Effector memory CD8-positive, alpha-beta T cell (primary cell): ENCODE measurements around the gene ZDHHC7.
A peak's percentile ranks its signal among the peaks of the same experiment; 100 is the strongest.

Source experiments
- ATAC-seq: fragments of 150-1000 bp; cut with Tn5 transposase; replicated peaks from 2 replicates; pipeline ENCODE4 v1.10.0; 2021; ENCODE audit warnings: mild to moderate bottlenecking, moderate library complexity
- DNase-seq, 3 experiments: peaks; one replicate each; pipeline ENCODE4 v3.0.0; 2021
- H3K27ac Mint-ChIP-seq, 2 donors: one replicate each; pipeline ENCODE4 v1.8.0; 2022; ENCODE audit warnings: mild to moderate bottlenecking in 2 of 2, mixed read lengths in 2 of 2, moderate library complexity in 2 of 2
- H3K27me3 Mint-ChIP-seq, 2 donors: one replicate each; pipeline ENCODE4 v1.8.0; 2022; ENCODE audit warnings: mixed read lengths in 2 of 2
- H3K36me3 Mint-ChIP-seq: one replicate; pipeline ENCODE4 v1.8.0; 2022; ENCODE audit warnings: mild to moderate bottlenecking, moderate library complexity, mixed read lengths; ENCODE audit not compliant: insufficient read depth
- H3K4me1 Mint-ChIP-seq, 2 donors: one replicate each; pipeline ENCODE4 v1.8.0; 2022; ENCODE audit warnings: low read depth in 2 of 2, mixed read lengths in 2 of 2
- H3K4me3 Mint-ChIP-seq, 2 donors: one replicate each; pipeline ENCODE4 v1.8.0; 2022; ENCODE audit warnings: mild to moderate bottlenecking in 2 of 2, mixed read lengths in 2 of 2, moderate library complexity in 2 of 2
- H3K9me3 Mint-ChIP-seq, 2 donors: one replicate each; pipeline ENCODE4 v1.8.0; 2022; ENCODE audit warnings: mixed read lengths in 2 of 2

ZDHHC7 gene

DNA sequence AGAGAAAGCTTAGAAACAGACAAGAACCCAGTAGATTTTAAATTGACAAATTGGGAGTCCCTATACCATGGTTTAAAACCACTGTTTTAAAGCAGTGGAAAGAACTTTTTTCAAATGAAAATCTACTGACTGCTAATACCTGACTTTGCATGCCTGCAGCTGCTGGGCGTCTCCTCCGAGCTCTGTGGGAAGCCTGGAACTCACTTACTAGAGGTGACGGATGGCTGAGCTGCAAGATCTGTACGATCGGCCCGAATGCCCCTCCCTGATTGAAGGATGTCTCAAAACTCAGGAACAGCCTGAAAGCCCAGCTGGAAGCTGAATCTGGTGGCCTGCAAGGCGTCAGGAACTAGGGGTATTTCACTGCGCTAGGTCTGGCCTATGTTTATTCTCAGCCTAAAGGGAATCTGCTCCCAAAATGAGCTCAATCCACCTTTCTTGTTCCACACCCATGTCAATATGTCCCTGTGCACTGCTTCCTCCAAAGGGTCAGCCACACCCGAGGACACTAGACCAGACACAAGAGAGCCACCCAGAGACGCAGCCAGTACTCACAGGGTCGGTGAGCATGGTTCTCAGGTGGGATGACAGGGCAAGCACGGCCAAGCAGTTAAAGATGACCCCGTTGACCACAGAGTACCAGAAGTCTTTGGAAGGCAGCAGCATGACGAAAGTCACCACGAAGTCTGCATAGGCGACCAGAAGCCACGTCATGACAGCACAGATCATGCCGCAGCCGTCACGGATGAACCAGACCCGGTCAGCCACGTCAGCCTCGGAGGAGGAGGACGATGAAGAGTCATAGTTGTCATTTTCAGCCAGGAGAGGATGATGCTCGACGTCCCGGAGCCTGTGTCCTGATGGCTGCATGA, 21.4 kb downstream of the ZDHHC7 start:
- no peak for ATAC-seq
- Mint-ChIP-seq H3K27ac (no peak overlapping the region), H3K27me3 (no peaks in the 10 kb centered on the region), H3K9me3 (no peaks in the 10 kb centered on the region), H3K36me3 (peaks cover 72% of the 10 kb centered on the region), H3K4me1 (peaks cover 3 to 12% of the 10 kb centered on the region in 2 donors), H3K4me3 (no peak overlapping the region)
- no peak for DNase-seq

DNA sequence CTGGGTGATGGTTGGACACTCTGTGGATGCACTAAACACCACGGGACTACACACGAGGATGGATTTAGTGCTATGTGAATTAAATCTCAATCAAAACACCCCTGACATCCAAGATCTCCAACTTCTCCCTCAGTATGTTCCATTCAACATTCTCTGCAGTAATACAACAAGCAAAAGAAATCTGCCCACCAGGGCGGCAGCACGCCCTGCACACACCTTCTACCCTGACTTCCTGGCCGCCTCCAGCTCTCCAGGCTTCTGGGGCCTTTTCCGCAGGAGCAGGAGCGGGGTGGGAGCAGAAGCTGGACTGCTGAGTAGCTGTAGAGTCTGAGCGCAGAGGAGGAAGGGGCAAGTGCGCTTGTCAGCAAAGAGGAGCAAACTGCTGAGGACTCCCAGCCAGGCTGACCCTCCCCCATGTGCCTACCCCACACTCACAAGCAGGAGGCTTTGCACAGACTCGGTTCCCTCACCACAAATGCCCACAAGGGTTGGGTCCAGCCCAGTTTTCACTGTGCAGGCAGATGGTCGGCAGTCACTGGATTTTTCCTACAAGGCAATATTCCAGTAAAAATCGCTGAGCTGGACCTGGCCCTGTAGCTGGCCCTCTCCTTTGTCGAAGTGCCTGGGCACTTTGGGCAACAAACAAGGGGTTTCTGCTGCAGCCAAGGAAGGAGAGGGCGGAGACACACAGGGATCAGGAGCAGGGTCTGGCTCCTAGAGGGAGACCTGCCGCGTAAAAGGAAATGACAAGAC, 22.8 kb downstream of the ZDHHC7 start:
- Mint-ChIP-seq H3K9me3 (no peaks in the 10 kb centered on the region), H3K4me1 (peaks cover 0 to 12% of the 10 kb centered on the region in 2 donors), H3K36me3 (peaks cover 65% of the 10 kb centered on the region), H3K4me3 (no peak overlapping the region), H3K27me3 (no peaks in the 10 kb centered on the region), H3K27ac (no peak overlapping the region)
- ATAC-seq (no peak), DNase-seq (no peak)

- ATAC-seq (no peak), DNase-seq (no peak)
- no peaks in the 10 kb centered on the region for H3K9me3 Mint-ChIP-seq
- H3K4me1 Mint-ChIP-seq = peaks cover 5 to 12% of the 10 kb centered on the region in 2 donors
- H3K27ac Mint-ChIP-seq = peak overlapping the region in 1 of 2 donors; percentile 27
- peaks cover 70% of the 10 kb centered on the region for H3K36me3 Mint-ChIP-seq
- H3K27me3 Mint-ChIP-seq = no peaks in the 10 kb centered on the region
- H3K4me3 Mint-ChIP-seq = no peak overlapping the region
Measured at GRCh38 chr16:84986879-84987278, 24.5 kb downstream of the ZDHHC7 start.

GRCh38 chr16:84986102-84986501, 25.2 kb downstream of the ZDHHC7 start:
- Mint-ChIP-seq H3K27me3 (no peaks in the 10 kb centered on the region), H3K9me3 (no peaks in the 10 kb centered on the region), H3K27ac (peak overlapping the region; percentile 22 to 27), H3K4me1 (peaks cover 5 to 12% of the 10 kb centered on the region in 2 donors), H3K4me3 (no peak overlapping the region), H3K36me3 (peaks cover 68% of the 10 kb centered on the region)
- ATAC-seq = no peak
- DNase-seq = no peak

DNA sequence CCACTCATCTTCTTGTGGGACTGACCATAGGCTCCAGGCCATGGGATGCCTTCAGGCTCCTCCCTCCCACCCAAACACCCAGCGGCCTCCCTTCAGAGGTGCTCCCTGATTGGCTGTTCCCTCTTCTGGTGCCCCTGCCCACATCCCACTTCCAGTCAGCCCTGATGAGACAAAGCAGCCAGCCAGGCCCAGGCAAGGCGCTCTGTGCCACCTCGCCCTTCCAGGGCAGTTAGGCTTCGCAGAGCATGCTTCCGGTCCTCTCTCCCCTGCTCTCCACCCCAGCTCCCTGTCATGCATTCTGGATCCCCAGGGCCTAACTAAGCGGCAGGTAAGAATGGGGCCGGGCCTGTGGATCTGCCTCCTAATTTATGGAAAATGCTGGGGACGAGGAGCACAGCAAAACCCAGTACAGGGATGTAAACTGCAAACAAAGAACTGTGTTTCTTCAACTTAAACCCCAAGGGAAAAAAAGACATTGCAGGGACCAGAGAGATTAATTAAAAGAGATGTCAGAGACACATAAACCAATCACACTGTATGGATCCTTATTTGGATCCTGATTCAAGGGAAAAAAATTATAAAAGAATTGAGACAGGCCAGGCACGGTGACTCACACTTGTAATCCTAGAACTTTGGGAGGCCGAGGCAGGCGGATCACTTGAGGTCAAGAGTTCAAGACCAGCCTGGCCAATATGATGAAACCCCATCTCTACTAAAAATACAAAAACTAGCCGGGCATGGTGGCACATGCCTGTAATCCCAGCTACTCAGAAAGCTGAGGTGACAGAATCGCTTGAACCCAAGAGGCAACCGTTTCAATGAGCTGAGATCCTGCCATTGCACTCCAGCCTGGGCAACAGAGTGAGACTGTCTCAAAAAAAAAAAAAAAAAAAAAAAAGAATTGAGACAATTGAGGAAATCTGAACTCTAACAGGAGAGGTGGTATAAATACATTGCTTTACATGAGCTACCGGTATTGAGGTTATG, 26.0 kb downstream of the ZDHHC7 start:
- ATAC-seq (no peak), DNase-seq (no peak)
- Mint-ChIP-seq H3K36me3 (peaks cover 68% of the 10 kb centered on the region), H3K4me1 (peaks cover 5 to 12% of the 10 kb centered on the region in 2 donors), H3K27me3 (no peaks in the 10 kb centered on the region), H3K4me3 (no peak overlapping the region), H3K9me3 (no peaks in the 10 kb centered on the region), H3K27ac (peak overlapping the region; percentile 22 to 27)

DNA sequence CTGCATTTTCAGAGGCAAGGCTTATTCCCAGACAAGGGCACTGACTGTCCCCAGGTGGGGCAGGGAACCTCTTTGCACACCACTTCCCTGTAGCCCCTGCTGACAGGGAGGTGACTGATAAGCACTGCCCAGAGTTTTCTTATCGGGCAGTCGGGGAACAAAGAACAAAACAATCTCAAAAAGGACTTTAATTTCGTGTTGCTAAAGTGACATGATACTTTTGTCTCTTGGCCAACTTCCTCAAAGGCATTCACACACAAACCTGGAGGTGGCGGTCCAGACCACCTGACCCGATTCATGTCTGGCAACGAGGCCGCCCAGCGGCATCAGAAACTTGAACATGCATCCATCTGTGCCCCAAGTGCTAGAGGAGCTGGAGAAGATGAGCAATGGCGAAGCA, 28.9 kb downstream of the ZDHHC7 start:
- Mint-ChIP-seq H3K27ac (peak overlapping the region in 1 of 2 donors; percentile 83), H3K4me3 (peak overlapping the region in 1 of 2 donors; percentile 17), H3K36me3 (peaks cover 66% of the 10 kb centered on the region), H3K27me3 (no peaks in the 10 kb centered on the region), H3K4me1 (peaks cover 5 to 9% of the 10 kb centered on the region in 2 donors), H3K9me3 (no peaks in the 10 kb centered on the region)
- ATAC-seq = no peak
- DNase-seq = no peak

DNA sequence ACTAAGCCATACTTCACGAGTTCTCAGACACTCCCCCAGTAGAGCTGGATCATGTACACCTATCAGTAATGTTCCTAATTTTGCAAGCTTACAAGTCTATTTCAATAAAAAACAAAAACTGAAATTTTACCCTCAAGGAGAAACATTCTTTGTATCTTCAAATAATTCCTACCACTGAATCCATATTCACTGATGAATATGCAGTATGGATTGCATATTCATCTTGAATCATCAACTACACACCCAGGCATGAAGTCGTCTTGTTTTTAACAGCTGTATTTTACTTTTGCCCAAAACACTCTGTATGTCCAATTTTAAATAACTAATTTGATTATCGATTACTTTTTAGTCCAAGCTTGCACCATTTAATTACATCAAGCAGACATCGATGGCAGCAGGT, 31.8 kb downstream of the ZDHHC7 start:
- Mint-ChIP-seq H3K4me3 (no peak overlapping the region), H3K9me3 (no peaks in the 10 kb centered on the region), H3K4me1 (peaks cover 0 to 5% of the 10 kb centered on the region in 2 donors), H3K27ac (no peak overlapping the region), H3K27me3 (no peaks in the 10 kb centered on the region), H3K36me3 (peaks cover 75% of the 10 kb centered on the region)
- no peak for ATAC-seq
- no peak for DNase-seq

- Mint-ChIP-seq H3K9me3 (no peaks in the 10 kb centered on the region), H3K36me3 (peaks cover 79% of the 10 kb centered on the region), H3K4me1 (no peaks in the 10 kb centered on the region), H3K27me3 (no peaks in the 10 kb centered on the region), H3K4me3 (no peak overlapping the region), H3K27ac (no peak overlapping the region)
- no peak for ATAC-seq
- DNase-seq = no peak
Measured at GRCh38 chr16:84976644-84977400, 34.5 kb downstream of the ZDHHC7 start.

GRCh38 chr16:84975522-84975921, 35.8 kb downstream of the ZDHHC7 start:
- H3K27me3 Mint-ChIP-seq = no peaks in the 10 kb centered on the region
- DNase-seq (no peak), ATAC-seq (no peak)
- peaks cover 73% of the 10 kb centered on the region for H3K36me3 Mint-ChIP-seq
- no peaks in the 10 kb centered on the region for H3K9me3 Mint-ChIP-seq
- peak overlapping the region in 1 of 2 donors; percentile 59 for H3K27ac Mint-ChIP-seq
- peaks cover 1 to 2% of the 10 kb centered on the region in 2 donors for H3K4me1 Mint-ChIP-seq
- H3K4me3 Mint-ChIP-seq = no peak overlapping the region

DNA sequence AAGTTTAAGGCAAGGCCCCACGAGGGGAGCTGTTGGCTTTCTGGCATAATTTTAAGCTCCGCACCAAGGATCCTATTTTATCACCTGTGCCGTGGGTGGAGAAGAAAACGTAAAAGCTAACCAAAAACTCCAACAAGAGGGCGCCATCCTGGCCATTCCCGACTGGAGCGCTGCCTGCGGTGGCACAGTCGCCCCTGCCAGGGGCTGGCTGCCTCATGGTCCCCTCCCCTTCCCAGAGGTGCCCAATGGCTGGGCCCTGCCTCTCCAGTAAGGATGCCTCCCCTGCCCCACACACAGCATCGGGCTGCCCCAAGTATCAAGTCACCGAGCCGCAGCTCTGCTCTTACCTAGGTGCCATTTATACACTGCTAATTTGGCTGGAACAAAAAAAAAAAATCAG, 36.3 kb downstream of the ZDHHC7 start:
- ATAC-seq (no peak), DNase-seq (no peak)
- no peak overlapping the region for H3K4me3 Mint-ChIP-seq
- H3K27ac Mint-ChIP-seq = peak overlapping the region in 1 of 2 donors; percentile 49
- peaks cover 69% of the 10 kb centered on the region for H3K36me3 Mint-ChIP-seq
- H3K27me3 Mint-ChIP-seq = no peaks in the 10 kb centered on the region
- H3K4me1 Mint-ChIP-seq = peaks cover 4% of the 10 kb centered on the region in 2 donors
- H3K9me3 Mint-ChIP-seq = no peaks in the 10 kb centered on the region

- Mint-ChIP-seq H3K27me3 (no peaks in the 10 kb centered on the region), H3K27ac (peak overlapping the region in 1 of 2 donors; percentile 10), H3K4me1 (peaks cover 4% of the 10 kb centered on the region in 2 donors), H3K36me3 (peaks cover 57% of the 10 kb centered on the region), H3K4me3 (no peak overlapping the region), H3K9me3 (no peaks in the 10 kb centered on the region)
- DNase-seq (no peak), ATAC-seq (no peak)
Measured at GRCh38 chr16:84973776-84974523, 37.4 kb downstream of the ZDHHC7 start.

GRCh38 chr16:84973236-84973635, 38.1 kb downstream of the ZDHHC7 start:
- Mint-ChIP-seq H3K36me3 (peaks cover 50% of the 10 kb centered on the region), H3K4me3 (no peak overlapping the region), H3K27me3 (no peaks in the 10 kb centered on the region), H3K9me3 (no peaks in the 10 kb centered on the region), H3K4me1 (peaks cover 4% of the 10 kb centered on the region in 2 donors), H3K27ac (peak overlapping the region in 1 of 2 donors; percentile 53)
- ATAC-seq (no peak), DNase-seq (no peak)
